OCI-LY1 (cell line): ENCODE results near the gene AHCYL1.

Experiments
- H2AFZ ChIP-seq: fragments of 200-600 bp; sonication (generic), shearing (Covaris generic); 2 replicates; pipeline ENCODE4 v1.6.0; 2014; ENCODE audit warnings: antibody characterized with exemption, mild to moderate bottlenecking, low read length
- H3F3A ChIP-seq: fragments of 200-600 bp; sonication (generic), shearing (Covaris generic); 2 replicates; pipeline ENCODE4 v1.6.0; 2014; ENCODE audit warnings: mild to moderate bottlenecking, antibody characterized with exemption, low read length, moderate library complexity; ENCODE audit not compliant: insufficient read depth
- H3K27ac ChIP-seq: fragments of 200-600 bp; sonication (generic); 2 replicates; pipeline ENCODE4 v1.5.1; 2014; ENCODE audit warnings: low read length, mixed run types, mild to moderate bottlenecking, low read depth; ENCODE audit not compliant: poor library complexity, severe bottlenecking
- H3K27me3 ChIP-seq: fragments of 200-600 bp; sonication (generic); 2 replicates; pipeline ENCODE4 v1.6.0; 2014; ENCODE audit warnings: antibody characterized with exemption, mild to moderate bottlenecking, low read length, moderate library complexity; ENCODE audit not compliant: insufficient read depth
- H3K36me3 ChIP-seq: fragments of 200-600 bp; sonication (generic); 2 replicates; pipeline ENCODE4 v1.6.1; 2014; ENCODE audit warnings: mild to moderate bottlenecking, antibody characterized with exemption, low read length, moderate library complexity, mixed read lengths; ENCODE audit not compliant: insufficient read depth
- H3K4me1 ChIP-seq: fragments of 200-600 bp; sonication (generic); 2 replicates; pipeline ENCODE4 v1.5.1; 2014; ENCODE audit warnings: mild to moderate bottlenecking, low read length, moderate library complexity; ENCODE audit not compliant: insufficient read depth, severe bottlenecking
- H3K4me2 ChIP-seq: fragments of 200-600 bp; sonication (generic), shearing (Covaris generic); 2 replicates; pipeline ENCODE4 v1.6.1; 2014; ENCODE audit warnings: low read length
- H3K4me3 ChIP-seq: fragments of 200-600 bp; sonication (generic); 2 replicates; pipeline ENCODE4 v1.5.1; 2014; ENCODE audit warnings: low read length, low read depth, mild to moderate bottlenecking, mixed read lengths; ENCODE audit not compliant: poor library complexity, severe bottlenecking
- H3K79me2 ChIP-seq: fragments of 200-600 bp; shearing (Covaris generic); 2 replicates; pipeline ENCODE4 v1.6.1; 2016; ENCODE audit warnings: mixed run types, low read length, mixed read lengths; ENCODE audit not compliant: insufficient read depth
- H3K9ac ChIP-seq: fragments of 200-600 bp; sonication (generic), shearing (Covaris generic); 2 replicates; pipeline ENCODE4 v1.6.1; 2014; ENCODE audit warnings: mild to moderate bottlenecking, low read length, mixed read lengths
- H3K9me2 ChIP-seq: fragments of 200-600 bp; sonication (generic), shearing (Covaris generic); 2 replicates; pipeline ENCODE4 v1.6.1; 2014; ENCODE audit warnings: low read depth, mild to moderate bottlenecking, low read length, mixed read lengths
- H3K9me3 ChIP-seq: fragments of 200-600 bp; shearing (Covaris generic); 2 replicates; pipeline ENCODE4 v1.6.1; 2014; ENCODE audit warnings: low read length, mixed read lengths
- H4K20me1 ChIP-seq: fragments of 200-600 bp; sonication (generic), shearing (Covaris generic); 2 replicates; pipeline ENCODE4 v1.6.0; 2016; ENCODE audit warnings: mild to moderate bottlenecking, low read length; ENCODE audit not compliant: insufficient read depth
- CTCF ChIP-seq: fragments of 200-600 bp; sonication (generic), shearing (Covaris generic); IDR thresholded peaks from 2 replicates; pipeline ENCODE4 v1.5.1; 2017; ENCODE audit warnings: mild to moderate bottlenecking, antibody characterized with exemption, low read length, moderate library complexity, mixed read lengths
- EZH2 ChIP-seq: fragments of 200-600 bp; sonication (generic), shearing (Covaris generic); IDR thresholded peaks from 2 replicates; pipeline ENCODE4 v1.8.0; 2017; ENCODE audit warnings: borderline replicate concordance, mixed run types, mild to moderate bottlenecking, antibody characterized with exemption, low read length, moderate library complexity, mixed read lengths

AHCYL1 gene

GRCh38 chr1:109996476-109996875 is 11.9 kb downstream of the AHCYL1 start:
- Histone ChIP-seq H3K79me2 (no peaks in the 10 kb centered on the region; the same call in 1 of the 2 replicates), H3K9me2 (no peaks in the 10 kb centered on the region), H3K27me3 (no peaks in the 10 kb centered on the region), H3K4me3 (no peak overlapping the region), H3K4me2 (no peak overlapping the region), H4K20me1 (no peaks in the 10 kb centered on the region), H3F3A (no peaks in the 10 kb centered on the region), H3K4me1 (no peaks in the 10 kb centered on the region), H3K9me3 (no peaks in the 10 kb centered on the region), H3K9ac (no peak overlapping the region), H3K36me3 (no peaks in the 10 kb centered on the region; the same call in 1 of the 2 replicates), H2AFZ (no peak overlapping the region), H3K27ac (no peak overlapping the region)
- TF ChIP-seq EZH2 (no peak), CTCF (no peak)

GRCh38 chr1:109997204-109997866 is 12.8 kb downstream of the AHCYL1 start:
- Histone ChIP-seq H3K4me1 (peaks cover under 1% of the 10 kb centered on the region), H3K9me2 (no peaks in the 10 kb centered on the region), H3K79me2 (no peaks in the 10 kb centered on the region; the same call in 1 of the 2 replicates), H3F3A (no peaks in the 10 kb centered on the region), H3K36me3 (no peaks in the 10 kb centered on the region; the same call in 1 of the 2 replicates), H4K20me1 (no peaks in the 10 kb centered on the region), H3K27me3 (no peaks in the 10 kb centered on the region), H3K27ac (no peak overlapping the region), H3K4me2 (no peak overlapping the region), H3K9ac (no peak overlapping the region), H3K9me3 (no peaks in the 10 kb centered on the region), H3K4me3 (no peak overlapping the region), H2AFZ (no peak overlapping the region)
- no peak for TF ChIP-seq CTCF
- TF ChIP-seq EZH2, result no peak

GRCh38 chr1:109997867-109998229 is 13.3 kb downstream of the AHCYL1 start:
- peaks cover 6% of the 10 kb centered on the region for H3K4me1 ChIP-seq

More at GRCh38 chr1:109997867-109998229, 13.3 kb downstream of the AHCYL1 start:
- Histone ChIP-seq H3K9me2 (no peaks in the 10 kb centered on the region), H3K36me3 (no peaks in the 10 kb centered on the region; the same call in 1 of the 2 replicates), H3K9me3 (no peaks in the 10 kb centered on the region), H3K27ac (no peak overlapping the region), H3K9ac (no peak overlapping the region), H3K79me2 (no peaks in the 10 kb centered on the region; the same call in 1 of the 2 replicates), H3F3A (no peaks in the 10 kb centered on the region), H3K4me2 (no peak overlapping the region), H3K4me3 (no peak overlapping the region), H2AFZ (no peak overlapping the region), H4K20me1 (no peaks in the 10 kb centered on the region), H3K27me3 (no peaks in the 10 kb centered on the region)
- TF ChIP-seq CTCF (no peak), EZH2 (no peak)
